ENCODE data around the gene SSH3. TPM values are rescaled to one million over a fixed set of nuclear protein-coding genes. Genes with fewer than 3 reads are reported as not detected.
"Not testable (repeated sequence)": the region's sequence is repeated elsewhere in the genome, so short reads cannot be mapped to it uniquely, and the experiment has no call there.

The SSH3 gene
- 10 to 100 TPM; 12.3 to 14.8 (median 13.0) TPM for polyA plus RNA-seq

GRCh38 chr11:67303132-67303834 is at the start of gene SSH3:
Gene SSH3 (plus strand): TSS chr11:67303530. CDS start chr11:67303626, 96 bp downstream.
- WGBS, 3 donors: 0 to 1% (median 1%) methylated on average over 53 to 65 of the region's 65 CpGs

GRCh38 chr11:67253872-67254624 is 49.3 kb upstream of the SSH3 start:
- WGBS, 3 donors: 82 to 94% (median 89%) methylated on average over 14 of the region's 14 CpGs
- H3K27ac ChIP-seq (ENCODE audit: low read depth, low read length): no peak overlapping the region

More at GRCh38 chr11:67303132-67303834, at the start of gene SSH3:
- H3K27ac ChIP-seq (ENCODE audit: low read depth, low read length): peak within 1 kb of the TSS; percentile 49

GRCh38 chr11:67254798-67255197 is 48.5 kb upstream of the SSH3 start:
- H3K27ac ChIP-seq (ENCODE audit: low read depth, low read length): no peak overlapping the region
- 81 to 89% (median 87%) methylated on average over 15 of the region's 15 CpGs for WGBS, 3 donors

- WGBS, 3 donors: 86 to 90% (median 87%) methylated on average over 10 of the region's 10 CpGs
- no peak overlapping the region for H3K27ac ChIP-seq (ENCODE audit: low read depth, low read length)
These were observed 48.0 kb upstream of the SSH3 start for GRCh38 chr11:67255353-67255752.

- 85 to 90% (median 86%) methylated on average over 8 of the region's 8 CpGs for WGBS, 3 donors
- no peak overlapping the region for H3K27ac ChIP-seq (ENCODE audit: low read depth, low read length)
These were observed 47.5 kb upstream of the SSH3 start for GRCh38 chr11:67255864-67256263.

GRCh38 chr11:67256477-67257135 is 46.7 kb upstream of the SSH3 start:
- no peak overlapping the region for H3K27ac ChIP-seq (ENCODE audit: low read depth, low read length)
- 67 to 83% (median 69%) methylated on average over 5 of the region's 5 CpGs for WGBS, 3 donors

- WGBS, 3 donors: 85 to 89% (median 86%) methylated on average over 6 of the region's 6 CpGs
- no peak overlapping the region for H3K27ac ChIP-seq (ENCODE audit: low read depth, low read length)
These were observed 42.9 kb upstream of the SSH3 start for GRCh38 chr11:67260406-67260805.

- H3K27ac ChIP-seq (ENCODE audit: low read depth, low read length): not testable (repeated sequence)
These were observed 42.3 kb upstream of the SSH3 start for GRCh38 chr11:67260885-67261639.

GRCh38 chr11:67261640-67261945 is 41.7 kb upstream of the SSH3 start:
- H3K27ac ChIP-seq (ENCODE audit: low read depth, low read length): no peak overlapping the region
- 16 to 24% (median 20%) methylated on average over 12 to 18 of the region's 18 CpGs for WGBS, 3 donors

More at GRCh38 chr11:67260885-67261639, 42.3 kb upstream of the SSH3 start:
- 30 to 34% (median 32%) methylated on average over 43 to 50 of the region's 50 CpGs for WGBS, 3 donors

GRCh38 chr11:67261946-67262681 is 41.2 kb upstream of the SSH3 start:
- no peak overlapping the region for H3K27ac ChIP-seq (ENCODE audit: low read depth, low read length)

GRCh38 chr11:67262731-67263675 is 40.3 kb upstream of the SSH3 start:
- 38 to 47% (median 39%) methylated on average over 22 of the region's 22 CpGs for WGBS, 3 donors
- no peak overlapping the region for H3K27ac ChIP-seq (ENCODE audit: low read depth, low read length)

More at GRCh38 chr11:67261946-67262681, 41.2 kb upstream of the SSH3 start:
- 49 to 53% (median 50%) methylated on average over 18 of the region's 18 CpGs for WGBS, 3 donors

GRCh38 chr11:67264260-67264659 is 39.1 kb upstream of the SSH3 start:
- no peak overlapping the region for H3K27ac ChIP-seq (ENCODE audit: low read depth, low read length)
- 94 to 96% (median 95%) methylated on average over 5 of the region's 5 CpGs for WGBS, 3 donors

GRCh38 chr11:67264877-67265632 is 38.3 kb upstream of the SSH3 start:
- 90 to 92% (median 91%) methylated on average over 7 of the region's 7 CpGs for WGBS, 3 donors
- no peak overlapping the region for H3K27ac ChIP-seq (ENCODE audit: low read depth, low read length)

- WGBS, 3 donors: 11 to 14% (median 12%) methylated on average over 43 to 54 of the region's 54 CpGs
- no peak overlapping the region for H3K27ac ChIP-seq (ENCODE audit: low read depth, low read length)
These were observed 37.5 kb upstream of the SSH3 start for GRCh38 chr11:67265633-67266448.

GRCh38 chr11:67266449-67267187 is 36.7 kb upstream of the SSH3 start, which contains the start of gene GRK2:
Gene GRK2 (plus strand): TSS chr11:67266473. CDS start chr11:67266700, 227 bp downstream.
- no peak within 1 kb of the TSS for H3K27ac ChIP-seq (ENCODE audit: low read depth, low read length)
- 1% methylated on average over 13 to 103 of the region's 103 CpGs for WGBS, 3 donors
